Rectal smooth muscle tissue (tissue), 1 donor: ENCODE results near the gene A1BG.
A peak's percentile ranks its signal among the peaks of the same experiment; 100 is the strongest.
"Not testable (repeated sequence)": the region's sequence is repeated elsewhere in the genome, so short reads cannot be mapped to it uniquely, and the experiment has no call there.

Experiments
- H3K27ac ChIP-seq: one replicate; pipeline ENCODE4 v1.7.0; 2013; ENCODE audit warnings: low read depth, low read length, inconsistent platforms
- H3K27me3 ChIP-seq: one replicate; pipeline ENCODE4 v1.7.0; 2013; ENCODE audit warnings: low read length; ENCODE audit not compliant: control insufficient read depth, insufficient read depth
- H3K36me3 ChIP-seq: one replicate; pipeline ENCODE4 v1.7.0; 2013; ENCODE audit warnings: low read length; ENCODE audit not compliant: control insufficient read depth, insufficient read depth
- H3K4me1 ChIP-seq: one replicate; pipeline ENCODE4 v1.7.0; 2013; ENCODE audit warnings: low read length; ENCODE audit not compliant: control insufficient read depth, insufficient read depth
- H3K4me3 ChIP-seq: one replicate; pipeline ENCODE4 v1.7.0; 2013; ENCODE audit warnings: low read length
- H3K9ac ChIP-seq: one replicate; pipeline ENCODE4 v1.7.0; 2013; ENCODE audit warnings: low read length

Gene A1BG

GRCh38 chr19:58310685-58311084 lies 42.6 kb downstream of the A1BG start:
- not testable (repeated sequence) for H3K4me3 ChIP-seq, H3K4me1 ChIP-seq

GRCh38 chr19:58307736-58308135 lies 45.6 kb downstream of the A1BG start:
- Histone ChIP-seq H3K36me3 (peaks cover 11% of the 10 kb centered on the region), H3K4me3 (no peak overlapping the region), H3K4me1 (peaks cover 3% of the 10 kb centered on the region), H3K27ac (no peak overlapping the region), H3K27me3 (no peaks in the 10 kb centered on the region), H3K9ac (no peak overlapping the region)

More at GRCh38 chr19:58310685-58311084, 42.6 kb downstream of the A1BG start:
- not testable (repeated sequence) for H3K27me3 ChIP-seq, H3K27ac ChIP-seq, H3K9ac ChIP-seq
- peaks cover 18% of the 10 kb centered on the region for H3K36me3 ChIP-seq

- Histone ChIP-seq H3K27ac (no peak overlapping the region), H3K9ac (peak overlapping the region; percentile 96), H3K27me3 (no peaks in the 10 kb centered on the region), H3K4me3 (peak overlapping the region; percentile 100), H3K4me1 (peaks cover 3% of the 10 kb centered on the region), H3K36me3 (peaks cover under 1% of the 10 kb centered on the region)
These were observed 47.4 kb downstream of the A1BG start for GRCh38 chr19:58305932-58306323.

DNA sequence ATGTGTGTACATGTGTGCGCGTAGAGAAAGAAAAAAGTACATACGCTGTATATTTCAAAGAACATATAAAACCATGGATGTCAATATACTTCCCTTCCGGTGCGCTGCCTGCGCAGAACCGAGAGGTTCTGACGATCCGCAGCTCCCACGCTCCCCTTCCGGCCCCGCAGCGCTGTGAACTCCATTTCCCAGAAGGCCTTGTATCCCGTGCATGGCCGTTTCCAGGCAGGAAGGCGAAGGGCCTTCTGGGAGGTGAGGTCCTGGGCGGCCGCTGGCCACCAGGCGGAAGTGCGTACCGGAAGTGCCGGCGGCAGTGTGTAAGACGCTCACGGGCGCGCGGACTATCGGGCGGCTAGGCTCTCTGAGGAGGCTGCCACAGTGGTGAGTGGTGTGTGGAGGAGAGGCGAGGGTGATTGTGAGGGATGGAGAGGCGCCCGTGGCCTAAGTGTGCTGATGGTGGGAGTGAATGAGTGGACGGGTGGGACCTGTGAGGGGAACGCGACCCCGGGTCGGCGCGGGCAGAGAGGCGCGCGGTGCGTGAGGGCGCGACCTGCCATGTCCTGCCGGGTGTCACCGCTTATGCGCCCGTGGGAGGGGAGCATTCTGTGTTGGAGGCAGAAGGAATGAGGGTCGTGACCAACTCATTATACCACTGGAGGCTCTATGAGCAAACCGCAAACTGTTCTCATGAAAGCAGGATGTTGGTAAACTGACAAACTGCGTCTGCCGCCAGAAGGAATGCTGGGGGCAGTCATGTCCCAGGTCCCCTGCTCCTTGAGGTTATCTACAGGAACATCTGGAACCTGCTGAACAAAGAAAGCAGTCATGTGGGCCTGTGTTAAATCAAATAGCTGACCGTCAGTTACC lies 48.0 kb downstream of the A1BG start, which contains the start of gene ERVK3-1:
TSS of gene ERVK3-1 (plus strand) at position 313 of the 867 bp plus-strand sequence. CDS start 6,792 bp downstream, outside the sequence.
- no peaks in the 10 kb centered on the region for H3K27me3 ChIP-seq
- peak within 1 kb of the TSS; percentile 91 for H3K27ac ChIP-seq
- peaks cover 3% of the 10 kb centered on the region for H3K4me1 ChIP-seq
- H3K4me3 ChIP-seq: peak within 1 kb of the TSS; percentile 100
- peak within 1 kb of the TSS; percentile 96 for H3K9ac ChIP-seq
- H3K36me3 ChIP-seq: peaks cover 6% of the 10 kb centered on the region

GRCh38 chr19:58304748-58305064 lies 48.6 kb downstream of the A1BG start:
- Histone ChIP-seq H3K4me3 (peak overlapping the region; percentile 100), H3K27ac (peak overlapping the region; percentile 91), H3K36me3 (peaks cover 6% of the 10 kb centered on the region), H3K9ac (peak overlapping the region; percentile 37), H3K27me3 (no peaks in the 10 kb centered on the region), H3K4me1 (peaks cover 3% of the 10 kb centered on the region)

DNA sequence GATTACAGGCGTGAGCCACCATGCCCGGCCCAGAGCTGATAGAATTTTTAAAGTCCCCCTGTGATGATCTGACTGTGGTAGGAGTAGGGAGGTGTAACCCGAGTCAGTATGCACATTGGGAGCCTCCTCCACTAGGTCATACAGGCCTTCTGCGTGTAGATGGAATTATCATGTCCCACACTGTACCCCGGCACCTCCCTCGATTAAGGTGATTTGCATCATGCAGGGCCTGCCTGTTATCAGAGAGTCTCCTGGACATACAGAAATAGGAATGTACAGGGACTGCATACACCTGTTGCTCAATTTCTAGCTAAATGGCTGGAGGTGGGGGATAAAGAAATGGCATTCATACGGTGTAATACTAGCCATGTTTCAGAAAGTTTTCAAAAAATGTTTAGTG lies 49.0 kb downstream of the A1BG start:
- Histone ChIP-seq H3K9ac (no peak overlapping the region), H3K27me3 (no peaks in the 10 kb centered on the region), H3K27ac (no peak overlapping the region), H3K36me3 (peaks cover 6% of the 10 kb centered on the region), H3K4me3 (peak overlapping the region; percentile 100), H3K4me1 (peaks cover 3% of the 10 kb centered on the region)

DNA sequence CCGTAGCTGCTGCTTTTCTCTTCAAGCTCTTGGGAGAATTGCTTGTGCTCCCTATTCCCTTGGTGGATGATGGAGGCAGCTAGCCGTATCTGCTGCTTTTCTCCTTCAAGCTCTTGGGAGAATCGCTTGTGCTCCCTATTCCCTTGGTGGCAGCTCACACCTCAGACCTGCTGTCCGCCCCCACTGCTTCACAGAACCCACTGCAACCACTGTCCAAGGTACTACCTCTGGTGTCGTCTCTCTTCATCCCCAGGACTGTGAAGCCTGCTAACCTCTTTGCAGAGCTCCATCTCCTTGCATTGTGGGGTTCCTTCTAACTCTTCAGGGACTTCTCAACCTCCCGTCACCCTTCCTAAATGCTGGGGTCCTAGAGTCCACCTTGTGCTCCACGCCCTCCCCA lies 52.7 kb downstream of the A1BG start:
- no peaks in the 10 kb centered on the region for H3K27me3 ChIP-seq
- peaks cover 8% of the 10 kb centered on the region for H3K36me3 ChIP-seq
- H3K4me1 ChIP-seq: peaks cover 3% of the 10 kb centered on the region
- no peak overlapping the region for H3K27ac ChIP-seq
- H3K9ac ChIP-seq: no peak overlapping the region
- H3K4me3 ChIP-seq: no peak overlapping the region

GRCh38 chr19:58296104-58296503 lies 57.2 kb downstream of the A1BG start:
- Histone ChIP-seq H3K27me3 (no peaks in the 10 kb centered on the region), H3K4me3 (no peak overlapping the region), H3K36me3 (peaks cover 44% of the 10 kb centered on the region), H3K9ac (no peak overlapping the region), H3K27ac (no peak overlapping the region), H3K4me1 (no peaks in the 10 kb centered on the region)
